Fibroblast of skin of scalp (primary cell): ENCODE results near the gene ENPEP. TPM values are rescaled to one million over a fixed set of nuclear protein-coding genes. Genes with fewer than 3 reads are reported as not detected.
"Not testable (repeated sequence)": the region's sequence is repeated elsewhere in the genome, so short reads cannot be mapped to it uniquely, and the experiment has no call there.

ENCODE experiments used
- DNase-seq: peaks from one replicate; pipeline ENCODE4 v3.0.0-alpha.2; 2013
- polyA plus RNA-seq, 2 experiments: library from polyadenylated mRNA; unstranded; fragments of 120-200 nt; gene quantifications; one replicate each; pipeline ENCODE4 v1.2.1, GENCODE V29; 2013; ENCODE audit not compliant: insufficient read length in 2 of 2

Gene ENPEP, protein sequence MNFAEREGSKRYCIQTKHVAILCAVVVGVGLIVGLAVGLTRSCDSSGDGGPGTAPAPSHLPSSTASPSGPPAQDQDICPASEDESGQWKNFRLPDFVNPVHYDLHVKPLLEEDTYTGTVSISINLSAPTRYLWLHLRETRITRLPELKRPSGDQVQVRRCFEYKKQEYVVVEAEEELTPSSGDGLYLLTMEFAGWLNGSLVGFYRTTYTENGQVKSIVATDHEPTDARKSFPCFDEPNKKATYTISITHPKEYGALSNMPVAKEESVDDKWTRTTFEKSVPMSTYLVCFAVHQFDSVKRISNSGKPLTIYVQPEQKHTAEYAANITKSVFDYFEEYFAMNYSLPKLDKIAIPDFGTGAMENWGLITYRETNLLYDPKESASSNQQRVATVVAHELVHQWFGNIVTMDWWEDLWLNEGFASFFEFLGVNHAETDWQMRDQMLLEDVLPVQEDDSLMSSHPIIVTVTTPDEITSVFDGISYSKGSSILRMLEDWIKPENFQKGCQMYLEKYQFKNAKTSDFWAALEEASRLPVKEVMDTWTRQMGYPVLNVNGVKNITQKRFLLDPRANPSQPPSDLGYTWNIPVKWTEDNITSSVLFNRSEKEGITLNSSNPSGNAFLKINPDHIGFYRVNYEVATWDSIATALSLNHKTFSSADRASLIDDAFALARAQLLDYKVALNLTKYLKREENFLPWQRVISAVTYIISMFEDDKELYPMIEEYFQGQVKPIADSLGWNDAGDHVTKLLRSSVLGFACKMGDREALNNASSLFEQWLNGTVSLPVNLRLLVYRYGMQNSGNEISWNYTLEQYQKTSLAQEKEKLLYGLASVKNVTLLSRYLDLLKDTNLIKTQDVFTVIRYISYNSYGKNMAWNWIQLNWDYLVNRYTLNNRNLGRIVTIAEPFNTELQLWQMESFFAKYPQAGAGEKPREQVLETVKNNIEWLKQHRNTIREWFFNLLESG
- 7.5 TPM for polyA plus RNA-seq (2013, experiment 1 of 2; ENCODE audit: insufficient read length)
- 7.8 TPM for polyA plus RNA-seq (2013, experiment 2 of 2; ENCODE audit: insufficient read length)

DNA sequence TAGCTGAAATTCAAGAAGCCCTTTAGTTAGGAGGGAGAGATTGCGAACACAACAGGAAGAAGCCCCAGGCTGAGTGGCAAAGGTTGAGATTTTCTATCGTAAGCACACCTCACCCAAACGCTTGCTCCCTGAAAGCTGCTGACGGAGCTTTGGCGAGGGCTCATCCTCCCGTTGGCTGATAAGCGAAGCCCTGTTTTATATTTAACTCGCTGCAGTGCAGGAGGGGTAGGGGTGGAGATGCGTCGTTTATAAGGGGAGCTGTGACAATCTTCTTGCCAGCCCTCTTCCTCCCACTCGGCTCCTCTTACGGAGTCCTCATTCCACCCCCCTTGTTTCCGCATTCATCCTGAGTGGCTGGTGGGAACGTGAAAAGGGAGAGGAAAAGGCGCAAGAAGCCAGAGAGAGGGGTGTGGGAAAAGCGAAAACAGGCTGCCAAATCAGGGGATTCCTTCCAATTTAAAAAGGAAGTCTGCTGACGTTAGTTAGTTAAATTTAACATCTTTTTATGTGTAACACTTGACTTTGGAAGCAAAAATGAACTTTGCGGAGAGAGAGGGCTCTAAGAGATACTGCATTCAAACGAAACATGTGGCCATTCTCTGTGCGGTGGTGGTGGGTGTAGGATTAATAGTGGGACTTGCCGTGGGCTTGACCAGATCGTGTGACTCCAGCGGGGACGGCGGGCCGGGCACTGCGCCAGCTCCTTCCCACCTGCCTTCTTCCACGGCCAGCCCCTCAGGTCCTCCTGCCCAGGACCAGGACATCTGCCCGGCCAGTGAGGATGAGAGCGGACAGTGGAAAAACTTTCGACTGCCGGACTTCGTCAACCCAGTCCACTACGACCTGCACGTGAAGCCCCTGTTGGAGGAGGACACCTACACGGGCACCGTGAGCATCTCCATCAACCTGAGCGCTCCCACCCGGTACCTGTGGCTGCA lies at the start of gene ENPEP:
Gene ENPEP, plus strand, starts transcription at position 275 of the 938 bp plus-strand sequence. Its CDS starts 260 bp downstream, at position 535.
- DNase-seq = peak; percentile 55

DNA sequence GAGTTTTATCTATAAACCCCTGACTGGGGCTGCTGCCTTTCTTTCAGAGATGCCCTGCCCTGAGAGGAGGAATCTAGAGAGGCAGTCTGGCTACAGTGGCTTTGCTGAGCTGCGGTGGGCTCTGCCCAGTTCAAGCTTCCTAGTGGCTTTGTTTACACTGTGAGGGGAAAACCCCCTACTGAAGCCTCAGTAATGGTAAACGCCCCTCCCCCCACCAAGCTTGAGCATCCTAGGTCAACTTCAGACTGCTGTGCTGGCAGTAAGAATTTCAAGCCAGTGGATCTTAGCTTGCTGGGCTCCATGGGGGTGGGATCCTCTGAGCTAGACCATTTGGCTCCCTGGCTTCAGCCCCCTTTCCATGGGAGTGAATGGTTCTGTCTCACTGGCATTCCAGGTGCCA lies 44.1 kb upstream of the ENPEP start:
- DNase-seq = not testable (repeated sequence)

DNA sequence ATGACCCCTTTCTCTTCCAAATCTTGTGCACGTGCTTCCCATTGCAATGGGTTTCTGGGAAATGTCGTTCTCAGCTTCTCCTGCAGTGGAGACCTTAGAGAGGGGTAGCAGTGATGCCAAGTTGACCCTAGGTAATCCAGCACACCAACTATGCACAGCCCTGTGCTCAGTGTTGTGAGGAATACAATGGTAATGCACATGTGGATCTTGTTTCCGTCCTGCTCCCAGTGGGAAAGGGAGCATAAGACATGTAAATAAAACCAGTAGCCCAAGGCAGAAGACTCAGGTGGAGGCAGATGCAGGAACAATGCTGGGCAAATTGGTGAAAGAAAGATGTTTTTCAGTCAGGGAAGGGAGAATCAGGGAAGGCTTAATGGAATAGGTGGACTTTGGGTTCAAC lies 38.7 kb upstream of the ENPEP start:
- DNase-seq = not testable (repeated sequence)

DNA sequence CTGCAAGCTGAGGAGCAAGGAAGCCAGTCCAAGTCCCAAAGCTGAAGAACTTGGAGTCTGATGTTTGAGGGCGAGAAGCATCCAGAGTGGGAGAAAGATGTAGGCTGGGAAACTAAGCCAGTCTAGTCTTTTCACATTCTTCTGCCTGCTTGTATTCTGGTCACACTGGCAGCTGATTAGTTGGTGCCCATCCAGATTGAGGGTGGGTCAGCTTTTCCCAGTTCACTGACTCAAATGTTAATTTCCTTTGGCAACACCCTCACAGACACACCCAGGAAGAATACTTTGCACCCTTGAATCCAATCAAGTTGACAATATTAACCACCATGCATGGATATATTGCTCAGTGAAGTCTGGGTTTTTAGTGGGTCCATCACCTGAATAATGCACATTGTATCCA lies 36.7 kb upstream of the ENPEP start:
- DNase-seq = not testable (repeated sequence)

DNA sequence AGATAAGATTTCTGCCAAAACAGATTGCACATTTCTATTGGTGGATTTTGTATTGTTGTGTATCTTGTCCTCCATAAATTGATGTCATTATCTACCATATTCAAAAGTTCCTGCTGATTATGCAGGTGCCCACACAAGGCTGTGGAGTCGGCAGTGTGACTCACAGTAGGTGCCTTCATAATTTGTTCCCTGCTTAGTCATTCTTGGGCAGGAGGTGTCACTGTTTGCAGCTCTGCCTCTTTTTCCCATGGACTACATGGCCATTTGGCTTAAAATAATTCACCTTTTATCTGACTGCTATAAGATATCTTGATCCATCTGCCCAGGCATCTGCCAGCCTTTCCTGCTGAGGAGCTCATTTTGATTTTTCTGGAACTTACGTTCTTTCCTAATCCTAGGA lies 33.6 kb upstream of the ENPEP start:
- no peak for DNase-seq

DNA sequence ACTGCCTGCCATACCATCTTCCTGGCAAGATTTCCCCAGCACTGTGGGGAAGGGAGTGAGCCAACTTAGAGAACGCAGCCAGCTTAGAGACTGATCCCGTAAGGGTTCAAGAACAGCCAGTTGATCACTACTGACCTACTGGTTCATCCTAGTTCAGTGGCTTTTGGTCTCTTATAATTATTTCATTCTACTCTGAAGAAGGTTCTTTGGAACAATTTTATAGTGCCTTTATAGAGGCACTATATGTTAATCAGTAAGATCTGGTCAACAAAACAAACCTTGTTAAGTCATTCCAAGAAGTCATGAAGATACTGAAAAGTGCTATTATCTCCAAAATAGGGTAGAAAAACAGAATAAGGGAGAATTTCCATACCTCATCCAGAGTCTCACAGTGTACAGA lies 33.2 kb upstream of the ENPEP start:
- DNase-seq = no peak

DNA sequence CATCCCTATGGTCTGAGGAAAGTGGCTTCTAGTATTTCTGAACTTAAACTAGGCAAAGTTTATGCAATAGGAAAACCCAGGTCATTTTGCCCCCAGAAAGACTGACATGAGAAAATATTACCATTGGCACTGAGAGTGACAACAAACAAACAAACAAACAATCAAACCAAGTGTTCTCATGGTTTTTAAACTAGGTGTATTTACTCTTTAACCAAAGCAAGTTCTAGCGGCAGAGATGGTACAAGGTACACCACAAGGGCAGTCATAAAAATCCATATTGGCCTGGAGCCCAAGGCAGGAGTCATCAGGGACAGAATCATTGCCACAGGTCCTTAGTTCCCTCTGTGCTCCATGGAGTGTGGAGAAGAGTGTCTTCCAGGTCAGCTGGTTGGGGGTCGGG lies 26.0 kb upstream of the ENPEP start:
- DNase-seq = no peak

DNA sequence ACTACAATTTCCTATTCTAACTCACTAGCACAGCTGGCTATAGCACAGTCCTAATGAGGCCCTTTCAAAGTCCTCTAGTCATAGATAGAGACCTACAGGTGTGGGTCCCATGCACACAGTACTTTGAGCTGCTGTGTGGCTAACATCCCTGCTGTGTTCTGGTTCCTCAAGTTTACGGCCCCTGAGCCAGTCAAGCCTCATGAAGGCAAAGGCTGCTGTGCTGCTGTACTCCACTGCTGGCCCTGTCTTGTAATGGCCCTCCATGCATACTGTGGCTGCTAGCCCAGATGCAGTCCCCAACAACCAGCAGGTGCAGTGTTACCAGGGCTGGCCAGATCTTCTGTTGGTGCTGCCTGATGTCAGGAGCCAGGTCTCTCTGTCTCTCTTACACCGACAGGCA lies 23.4 kb upstream of the ENPEP start:
- no peak for DNase-seq

DNA sequence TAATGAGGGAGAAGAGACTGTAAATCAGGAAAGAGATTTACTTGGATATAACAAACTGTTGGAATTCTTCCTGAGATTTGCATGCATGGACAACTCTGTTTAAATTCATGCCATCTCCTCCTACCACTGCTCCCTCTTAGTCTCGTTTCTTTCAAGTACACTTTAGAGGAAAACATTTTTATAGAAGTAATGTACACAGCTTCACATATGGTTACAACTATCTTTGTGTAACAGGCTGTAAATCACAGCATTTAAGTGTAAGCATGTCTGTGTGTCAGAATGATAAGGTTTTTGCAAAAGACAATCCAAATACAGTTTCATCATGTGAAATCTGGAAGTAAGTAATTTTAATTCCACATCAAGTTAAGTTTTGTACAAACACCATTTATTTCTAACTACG lies 21.5 kb upstream of the ENPEP start:
- no peak for DNase-seq

DNA sequence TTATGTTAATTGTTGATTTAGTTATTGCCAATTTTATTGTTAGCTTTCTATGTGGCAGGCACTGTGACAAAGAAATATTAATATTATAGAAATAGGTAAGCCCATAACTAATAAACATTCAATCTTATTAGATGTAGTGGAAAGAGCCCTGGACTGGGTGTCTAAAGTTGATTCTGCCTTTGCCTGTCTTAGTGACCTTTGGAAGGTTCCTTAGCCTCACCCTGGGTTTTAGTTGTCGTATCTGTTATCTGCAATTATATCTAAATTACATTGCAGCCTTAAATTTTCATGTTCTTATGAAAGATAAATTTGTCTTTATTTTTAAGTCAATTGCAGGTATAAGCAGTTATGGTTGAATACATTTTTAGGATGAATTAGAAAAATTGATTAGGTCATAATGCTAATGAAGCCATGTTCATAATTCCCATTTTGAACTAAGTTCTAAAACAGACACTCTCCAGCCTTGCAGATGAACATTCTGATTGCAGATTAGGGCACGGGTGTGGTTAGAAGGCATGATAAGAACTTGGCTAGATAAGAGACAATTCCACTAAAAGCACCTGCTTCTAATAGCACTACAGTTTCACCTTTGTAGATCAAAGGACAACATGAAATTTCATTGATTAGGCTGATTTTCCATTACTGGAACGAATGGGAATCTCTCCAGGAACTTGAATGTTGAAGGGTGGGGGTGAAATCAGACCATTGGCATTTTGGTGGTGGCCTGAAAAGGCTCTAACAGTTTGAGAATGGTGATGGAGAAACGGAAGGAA lies 17.3 kb upstream of the ENPEP start:
- DNase-seq = no peak

DNA sequence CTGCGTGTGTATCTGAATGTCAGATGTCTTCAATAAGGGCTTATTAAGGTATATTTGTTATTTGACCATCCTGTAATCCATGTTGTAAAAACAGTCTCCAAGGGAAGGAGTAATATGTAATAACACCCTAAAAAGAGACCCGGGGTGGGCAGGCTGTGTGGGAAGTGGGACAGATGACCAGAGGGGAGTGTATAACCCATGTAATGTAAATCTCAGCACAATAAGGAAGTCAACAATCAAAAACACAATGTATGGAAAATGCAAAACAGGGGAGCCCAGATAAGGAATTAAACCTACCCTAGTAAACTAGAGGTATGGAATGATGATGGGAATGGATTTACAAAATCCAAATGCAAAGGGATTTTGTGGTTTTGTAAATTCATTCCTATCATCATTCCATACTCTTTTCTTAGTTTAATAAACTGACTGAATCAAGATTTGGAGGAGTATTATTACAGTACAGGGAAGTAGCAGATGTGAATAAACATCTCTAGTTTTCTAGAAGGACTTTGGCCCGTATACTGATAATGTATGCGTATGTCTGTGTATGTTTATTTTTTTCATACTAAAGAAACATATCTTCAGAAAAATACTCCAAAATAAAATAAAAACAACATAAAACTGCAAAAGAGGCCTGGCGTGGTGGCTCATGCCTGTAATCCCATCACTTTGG lies 15.7 kb upstream of the ENPEP start:
- no peak for DNase-seq

DNA sequence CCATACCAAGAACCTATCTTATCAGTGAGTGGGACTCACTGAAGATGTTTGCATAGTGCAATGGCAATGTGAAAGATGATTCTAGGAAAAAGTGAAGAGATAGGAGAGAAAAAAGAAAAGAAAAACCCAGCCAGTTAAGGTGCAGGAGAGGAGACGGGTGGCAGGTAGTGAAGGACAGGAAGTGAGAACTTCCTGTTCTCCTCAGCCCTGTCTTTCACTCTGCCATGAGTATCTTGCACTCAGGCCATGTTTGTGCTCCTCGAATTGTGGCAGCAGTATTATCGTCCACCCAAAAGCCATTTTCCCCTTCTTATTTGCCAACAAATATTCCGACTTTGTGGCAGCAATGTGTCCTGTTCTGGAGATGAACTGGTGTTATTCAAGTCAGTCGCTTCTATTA lies 8.6 kb upstream of the ENPEP start:
- DNase-seq = no peak

DNA sequence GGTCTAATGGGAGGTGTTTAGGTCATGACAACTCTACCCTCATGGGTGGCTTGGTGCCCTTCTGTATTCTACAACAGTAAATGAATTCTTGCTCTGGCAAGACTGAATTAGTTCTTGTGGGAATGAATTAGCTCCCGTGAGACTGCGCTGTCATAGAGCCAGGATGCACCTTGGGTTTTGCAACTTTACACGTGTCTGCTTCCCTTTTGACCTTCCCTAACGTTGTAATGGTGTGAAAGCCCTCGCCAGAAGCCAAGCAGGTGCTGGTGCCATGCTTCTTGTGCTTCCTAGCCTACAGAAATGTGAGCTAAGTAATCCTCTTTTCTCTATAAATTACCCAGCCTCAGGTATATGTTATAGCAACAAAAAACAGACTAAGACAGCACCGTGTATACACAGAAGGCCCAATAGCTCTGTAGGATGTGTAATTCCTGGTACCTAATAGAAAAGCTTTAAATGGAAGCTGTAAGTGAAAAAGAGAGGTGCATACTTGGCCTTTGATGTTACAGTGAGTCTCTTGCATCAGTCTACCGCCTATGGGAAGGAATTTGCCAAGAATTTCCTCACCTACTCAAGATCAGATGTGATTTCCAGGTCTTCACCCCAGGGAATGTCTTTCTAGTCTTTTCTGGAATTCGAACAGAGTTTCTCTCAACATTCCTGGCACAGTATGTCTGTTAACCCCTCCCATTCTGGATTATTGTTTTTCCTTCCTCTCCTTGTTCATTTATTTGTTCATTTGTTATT lies 3.2 kb upstream of the ENPEP start:
- peak; percentile 16 for DNase-seq

DNA sequence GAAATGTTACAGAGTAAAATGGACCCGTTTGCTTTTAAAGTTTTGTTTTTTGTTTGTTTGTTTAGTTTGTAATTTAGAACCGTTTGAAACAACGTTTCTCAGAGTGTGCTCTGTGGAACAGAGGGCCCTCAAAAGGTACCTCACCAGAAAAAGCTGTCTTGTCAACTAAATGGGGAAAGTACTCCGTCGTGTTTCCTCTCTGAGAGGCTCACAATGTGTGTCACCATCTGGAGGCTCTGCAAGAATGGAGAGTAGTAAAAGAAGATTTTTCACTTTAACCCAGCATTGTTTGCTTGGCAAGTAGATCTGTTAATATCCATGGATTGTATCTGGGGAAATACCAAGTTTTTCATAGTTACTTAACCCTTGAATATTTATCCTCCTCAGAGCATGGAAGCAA lies 1.5 kb upstream of the ENPEP start:
- DNase-seq = no peak

DNA sequence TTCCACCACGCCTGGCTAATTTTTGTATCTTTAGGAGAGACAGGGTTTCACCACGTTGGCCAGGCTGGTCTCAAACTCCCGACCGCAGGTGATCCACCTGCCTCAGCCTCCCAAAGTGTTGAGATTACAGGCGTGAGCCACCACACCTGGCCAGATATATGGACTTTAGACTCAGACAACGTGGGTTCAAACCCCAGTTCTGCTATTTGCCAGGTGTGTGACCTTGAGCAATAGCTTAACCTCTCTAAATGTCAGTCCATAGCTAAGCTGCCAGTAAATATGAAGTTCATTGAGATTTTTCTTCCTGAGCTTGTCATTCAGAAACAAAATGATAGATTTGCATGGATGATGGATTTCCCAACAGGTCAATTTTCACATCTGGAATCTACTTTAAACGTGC lies 875 bp upstream of the ENPEP start:
- not testable (repeated sequence) for DNase-seq

DNA sequence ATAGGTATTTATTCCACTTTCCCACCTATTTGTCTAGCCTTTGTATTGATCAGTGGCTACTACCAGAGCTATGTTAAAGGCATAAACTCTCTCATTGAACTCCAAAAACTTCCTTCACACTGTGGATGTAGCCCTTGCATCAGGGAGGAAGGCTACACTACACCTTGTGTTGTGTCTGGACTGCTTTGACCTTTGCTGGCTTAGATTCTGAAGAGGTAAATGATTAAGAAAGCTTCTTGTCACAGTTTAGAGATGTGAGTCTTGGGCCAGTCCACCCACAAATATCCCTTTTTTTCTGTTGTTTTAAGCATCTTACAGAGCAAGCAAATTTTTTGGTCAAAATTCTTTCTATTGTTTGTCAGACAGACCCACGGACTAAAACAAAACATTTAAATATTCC lies 1.9 kb downstream of the ENPEP start:
- no peak for DNase-seq

DNA sequence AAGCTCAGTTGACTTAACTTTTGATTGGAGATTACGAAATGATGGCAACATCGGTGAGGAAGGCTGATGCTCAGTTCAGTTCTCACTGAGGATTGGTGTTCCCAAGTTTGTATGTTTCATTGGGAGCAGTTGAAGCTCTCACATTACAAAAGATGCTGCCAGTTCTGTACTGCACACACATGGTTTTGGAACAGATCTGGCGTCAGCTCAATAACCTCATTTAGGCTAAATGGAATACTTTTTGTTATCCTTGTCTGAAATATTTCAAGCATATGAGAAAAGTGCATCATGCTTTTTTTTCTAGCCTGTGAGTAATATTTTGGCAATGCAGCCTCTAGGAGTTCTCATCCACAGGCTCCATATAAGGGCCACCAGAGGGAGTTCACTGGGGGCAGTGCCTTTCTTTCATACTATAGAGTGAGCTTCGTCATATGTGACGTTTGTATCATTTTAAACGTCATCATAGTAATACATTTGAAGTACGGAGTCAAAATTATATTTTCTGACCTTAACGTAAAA lies 4.1 kb downstream of the ENPEP start:
- peak; percentile 99 for DNase-seq

DNA sequence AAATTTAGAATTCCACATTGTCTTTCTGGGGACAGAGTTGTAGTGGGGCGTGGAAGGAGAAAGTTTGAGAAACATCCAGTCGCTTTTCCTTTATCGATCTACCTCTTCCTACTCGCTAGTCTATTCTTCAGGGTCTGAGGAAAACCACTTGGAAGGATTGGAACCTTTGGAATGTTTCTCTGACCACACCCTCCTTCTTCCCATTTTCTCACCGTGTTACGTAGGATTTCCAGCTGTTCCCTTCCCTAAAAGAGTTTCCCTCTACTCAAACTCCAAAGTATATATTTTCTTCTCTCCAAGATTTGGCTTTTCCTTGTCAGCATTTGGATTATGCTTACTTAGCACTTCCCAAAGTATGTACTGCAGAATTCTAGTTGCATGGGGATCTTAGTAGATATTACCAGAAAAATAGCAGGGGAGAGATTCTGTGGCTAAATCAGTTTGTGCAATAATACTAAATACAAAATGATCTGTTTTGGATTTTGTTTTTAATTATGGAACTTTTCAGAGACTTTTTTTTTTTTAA lies 4.9 kb downstream of the ENPEP start:
- peak; percentile 63 for DNase-seq

DNA sequence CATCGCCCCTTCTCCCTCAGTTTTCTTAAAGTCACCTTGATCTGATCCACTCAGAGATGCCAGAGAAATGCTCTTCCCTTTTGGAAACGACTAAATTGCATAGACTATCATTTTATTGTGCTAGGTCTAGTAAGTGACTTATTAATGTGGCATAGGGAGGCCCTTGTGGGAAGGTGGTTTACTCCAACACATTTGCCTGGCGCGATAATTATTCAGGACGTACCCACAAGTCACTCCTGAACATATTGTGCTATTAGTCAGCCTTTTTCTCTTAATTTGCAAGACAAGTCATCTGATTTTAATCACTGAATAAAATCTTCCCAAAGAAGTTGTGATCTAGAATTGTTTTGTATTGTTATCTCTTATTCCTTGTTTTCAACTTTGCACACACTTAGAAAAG lies 7.6 kb downstream of the ENPEP start:
- no peak for DNase-seq

DNA sequence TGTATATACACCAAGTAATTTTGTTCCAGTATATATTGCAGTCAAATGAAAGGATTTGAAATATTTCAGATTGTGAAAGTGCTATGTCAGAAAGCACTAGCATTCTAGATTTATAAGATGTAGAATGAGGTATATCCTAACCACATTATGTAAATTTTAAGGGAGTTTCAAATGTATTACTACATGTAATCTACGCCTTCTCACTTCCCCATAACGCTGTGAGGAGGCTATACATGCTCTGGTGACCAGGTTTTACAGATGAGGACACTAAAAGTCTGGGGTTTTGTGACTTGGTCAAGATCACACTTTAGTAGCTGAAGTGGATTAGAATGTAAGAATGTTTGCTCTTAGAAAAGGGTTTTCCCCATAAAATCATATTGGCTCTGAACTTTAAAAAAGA lies 8.1 kb downstream of the ENPEP start:
- no peak for DNase-seq
